Measurements from ENCODE around the gene CEP78.

- TF ChIP-seq CTCF (IDR thresholded peaks at IDR 0.05) (no peak), POLR2A (IDR thresholded peaks at IDR 0.05) (no peak)
Observed at GRCh38 chr9:78320875-78321496, 85.1 kb downstream of the CEP78 start.

All from body of pancreas (tissue), 4 donors.